GM23338 (cell line): ENCODE data around the gene MOB2. TPM values are rescaled to one million over a fixed set of nuclear protein-coding genes. Genes with fewer than 3 reads are reported as not detected.

Experiments used
- CTCF ChIP-seq, 2 experiments: fragments of 200-600 bp in 1 of 2; sonication (generic) in 1 of 2; conservative IDR thresholded peaks; 2 replicates each; pipeline versions ENCODE4 v1.5.1 to v1.6.1; 2016 to 2017; ENCODE audit warnings: antibody characterized with exemption in 2 of 2, low read depth in 2 of 2, mild to moderate bottlenecking in 2 of 2, moderate library complexity in 1 of 2
- EZH2 ChIP-seq: fragments of 200-600 bp; sonication (generic); IDR thresholded peaks from one replicate; pipeline ENCODE4 v1.8.0; 2017; ENCODE audit warnings: antibody characterized with exemption, mild to moderate bottlenecking, low read depth; ENCODE audit not compliant: unreplicated experiment
- POLR2AphosphoS5 ChIP-seq: IDR thresholded peaks from 2 replicates; pipeline ENCODE4 v1.6.1; 2016; ENCODE audit warnings: antibody characterized with exemption, low read depth
- STAT1 ChIP-seq: IDR thresholded peaks from one replicate; pipeline ENCODE4 v1.6.1; 2016; ENCODE audit warnings: antibody characterized with exemption; ENCODE audit not compliant: unreplicated experiment
- ZNF114 ChIP-seq: fragments of 250-450 bp; sonication (Bioruptor Pico); IDR thresholded peaks from 2 replicates; pipeline ENCODE4 v1.5.0; 2020; ENCODE audit warnings: mild to moderate bottlenecking, moderate library complexity
- ZNF331 ChIP-seq: fragments of 250-450 bp; sonication (Bioruptor Pico); IDR thresholded peaks from 2 replicates; pipeline ENCODE4 v1.5.0; 2020; ENCODE audit warnings: low read depth, mild to moderate bottlenecking, moderate library complexity
- polyA plus RNA-seq: library from polyadenylated mRNA; unstranded; fragments of >200 nt; fragmentation: Nextera tagmentation; extraction: Ambion mirVana; gene quantifications from 2 replicates; pipeline ENCODE4 v1.2.1, GENCODE V29; 2016
- total RNA-seq: library from RNA; depleted of rRNA; stranded (reverse); fragments of >200 nt; shearing (Covaris generic); gene quantifications from 2 replicates; pipeline ENCODE4 v1.2.3, GENCODE V29; 2014
- TF ChIP-seq, protein P1 (sequence below): fragments of 250-450 bp; sonication (Bioruptor Pico); IDR thresholded peaks from 2 replicates; pipeline ENCODE4 v1.5.0; 2020; ENCODE audit warnings: mild to moderate bottlenecking, moderate library complexity

MOB2 gene
- total and polyA plus RNA-seq, 2 experiments from 2014 or later = 10.1 to 19.7 TPM

DNA sequence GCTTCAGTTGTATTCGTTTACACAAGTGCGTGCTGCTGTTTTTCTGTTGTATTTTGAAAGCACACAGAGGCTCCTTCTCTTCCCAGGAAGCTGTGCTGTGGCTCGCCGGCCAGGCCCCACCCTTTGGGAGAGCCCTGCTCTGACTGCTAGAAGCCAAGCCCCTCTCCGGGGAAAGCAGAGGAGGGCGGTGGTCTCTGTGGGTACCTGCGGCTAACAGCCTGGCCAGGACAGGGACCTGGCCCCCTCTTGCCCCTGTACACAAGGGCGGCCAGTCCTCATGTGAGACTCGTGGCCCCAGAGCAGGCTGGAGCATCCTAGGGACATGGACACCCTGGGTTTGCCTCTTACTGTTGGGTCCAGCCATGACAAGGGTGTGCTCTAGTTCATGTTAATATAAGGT lies 14.8 kb downstream of the MOB2 start (continued):
- TF ChIP-seq, protein P1, sequence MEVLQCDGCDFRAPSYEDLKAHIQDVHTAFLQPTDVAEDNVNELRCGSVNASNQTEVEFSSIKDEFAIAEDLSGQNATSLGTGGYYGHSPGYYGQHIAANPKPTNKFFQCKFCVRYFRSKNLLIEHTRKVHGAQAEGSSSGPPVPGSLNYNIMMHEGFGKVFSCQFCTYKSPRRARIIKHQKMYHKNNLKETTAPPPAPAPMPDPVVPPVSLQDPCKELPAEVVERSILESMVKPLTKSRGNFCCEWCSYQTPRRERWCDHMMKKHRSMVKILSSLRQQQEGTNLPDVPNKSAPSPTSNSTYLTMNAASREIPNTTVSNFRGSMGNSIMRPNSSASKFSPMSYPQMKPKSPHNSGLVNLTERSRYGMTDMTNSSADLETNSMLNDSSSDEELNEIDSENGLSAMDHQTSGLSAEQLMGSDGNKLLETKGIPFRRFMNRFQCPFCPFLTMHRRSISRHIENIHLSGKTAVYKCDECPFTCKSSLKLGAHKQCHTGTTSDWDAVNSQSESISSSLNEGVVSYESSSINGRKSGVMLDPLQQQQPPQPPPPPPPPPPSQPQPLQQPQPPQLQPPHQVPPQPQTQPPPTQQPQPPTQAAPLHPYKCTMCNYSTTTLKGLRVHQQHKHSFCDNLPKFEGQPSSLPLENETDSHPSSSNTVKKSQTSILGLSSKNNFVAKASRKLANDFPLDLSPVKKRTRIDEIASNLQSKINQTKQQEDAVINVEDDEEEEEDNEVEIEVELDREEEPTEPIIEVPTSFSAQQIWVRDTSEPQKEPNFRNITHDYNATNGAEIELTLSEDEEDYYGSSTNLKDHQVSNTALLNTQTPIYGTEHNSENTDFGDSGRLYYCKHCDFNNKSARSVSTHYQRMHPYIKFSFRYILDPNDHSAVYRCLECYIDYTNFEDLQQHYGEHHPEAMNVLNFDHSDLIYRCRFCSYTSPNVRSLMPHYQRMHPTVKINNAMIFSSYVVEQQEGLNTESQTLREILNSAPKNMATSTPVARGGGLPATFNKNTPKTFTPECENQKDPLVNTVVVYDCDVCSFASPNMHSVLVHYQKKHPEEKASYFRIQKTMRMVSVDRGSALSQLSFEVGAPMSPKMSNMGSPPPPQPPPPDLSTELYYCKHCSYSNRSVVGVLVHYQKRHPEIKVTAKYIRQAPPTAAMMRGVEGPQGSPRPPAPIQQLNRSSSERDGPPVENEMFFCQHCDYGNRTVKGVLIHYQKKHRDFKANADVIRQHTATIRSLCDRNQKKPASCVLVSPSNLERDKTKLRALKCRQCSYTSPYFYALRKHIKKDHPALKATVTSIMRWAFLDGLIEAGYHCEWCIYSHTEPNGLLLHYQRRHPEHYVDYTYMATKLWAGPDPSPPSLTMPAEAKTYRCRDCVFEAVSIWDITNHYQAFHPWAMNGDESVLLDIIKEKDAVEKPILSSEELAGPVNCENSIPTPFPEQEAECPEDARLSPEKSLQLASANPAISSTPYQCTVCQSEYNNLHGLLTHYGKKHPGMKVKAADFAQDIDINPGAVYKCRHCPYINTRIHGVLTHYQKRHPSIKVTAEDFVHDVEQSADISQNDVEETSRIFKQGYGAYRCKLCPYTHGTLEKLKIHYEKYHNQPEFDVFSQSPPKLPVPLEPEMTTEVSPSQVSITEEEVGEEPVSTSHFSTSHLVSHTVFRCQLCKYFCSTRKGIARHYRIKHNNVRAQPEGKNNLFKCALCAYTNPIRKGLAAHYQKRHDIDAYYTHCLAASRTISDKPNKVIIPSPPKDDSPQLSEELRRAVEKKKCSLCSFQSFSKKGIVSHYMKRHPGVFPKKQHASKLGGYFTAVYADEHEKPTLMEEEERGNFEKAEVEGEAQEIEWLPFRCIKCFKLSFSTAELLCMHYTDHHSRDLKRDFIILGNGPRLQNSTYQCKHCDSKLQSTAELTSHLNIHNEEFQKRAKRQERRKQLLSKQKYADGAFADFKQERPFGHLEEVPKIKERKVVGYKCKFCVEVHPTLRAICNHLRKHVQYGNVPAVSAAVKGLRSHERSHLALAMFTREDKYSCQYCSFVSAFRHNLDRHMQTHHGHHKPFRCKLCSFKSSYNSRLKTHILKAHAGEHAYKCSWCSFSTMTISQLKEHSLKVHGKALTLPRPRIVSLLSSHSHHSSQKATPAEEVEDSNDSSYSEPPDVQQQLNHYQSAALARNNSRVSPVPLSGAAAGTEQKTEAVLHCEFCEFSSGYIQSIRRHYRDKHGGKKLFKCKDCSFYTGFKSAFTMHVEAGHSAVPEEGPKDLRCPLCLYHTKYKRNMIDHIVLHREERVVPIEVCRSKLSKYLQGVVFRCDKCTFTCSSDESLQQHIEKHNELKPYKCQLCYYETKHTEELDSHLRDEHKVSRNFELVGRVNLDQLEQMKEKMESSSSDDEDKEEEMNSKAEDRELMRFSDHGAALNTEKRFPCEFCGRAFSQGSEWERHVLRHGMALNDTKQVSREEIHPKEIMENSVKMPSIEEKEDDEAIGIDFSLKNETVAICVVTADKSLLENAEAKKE (CRISPR knock-in tag) = no peak
- TF ChIP-seq EZH2 (no peak), CTCF (conservative IDR thresholded peaks at IDR 0.05; ENCODE audit: low read depth in 2 of 2) (no peak), STAT1 (no peak), ZNF114 (no peak), ZNF331 (CRISPR knock-in tag) (no peak), POLR2AphosphoS5 (no peak)
